Liver (tissue), 3 donors: Measurements from ENCODE around the gene FCGR2B.
"Not testable (repeated sequence)": the region's sequence is repeated elsewhere in the genome, so short reads cannot be mapped to it uniquely, and the experiment has no call there.

Experiments
- CTCF ChIP-seq: fragments of 150-350 bp; IDR thresholded peaks from 2 replicates; pipeline ENCODE4 v1.5.1; 2017; ENCODE audit warnings: improper control_type of control experiment, low read depth, low read length; ENCODE audit not compliant: missing input control
- EGR1 ChIP-seq, 2 donors: IDR thresholded peaks; 2 replicates each; pipeline ENCODE4 v1.6.1; 2016 to 2018; ENCODE audit warnings: antibody characterized with exemption in 2 of 2, low read depth in 2 of 2
- FOXA2 ChIP-seq: IDR thresholded peaks from 2 replicates; pipeline ENCODE4 v1.6.1; 2016; ENCODE audit warnings: antibody characterized with exemption
- JUND ChIP-seq, 2 donors: IDR thresholded peaks; 2 replicates each; pipeline ENCODE4 v1.6.1; 2016; ENCODE audit warnings: antibody characterized with exemption in 2 of 2
- MAX ChIP-seq: IDR thresholded peaks from 2 replicates; pipeline ENCODE4 v1.6.1; 2016; ENCODE audit warnings: antibody characterized with exemption
- TAF1 ChIP-seq: conservative IDR thresholded peaks from 2 replicates; pipeline ENCODE4 v1.6.1; 2016; ENCODE audit warnings: antibody characterized with exemption, mild to moderate bottlenecking
- YY1 ChIP-seq: IDR thresholded peaks from 2 replicates; pipeline ENCODE4 v1.6.1; 2016; ENCODE audit warnings: antibody characterized with exemption, mild to moderate bottlenecking
- TF ChIP-seq, protein P1 (sequence below): IDR thresholded peaks from 2 replicates; pipeline ENCODE4 v1.6.1; 2016; ENCODE audit warnings: antibody characterized with exemption
- donor health status: healthy.
- donor health status: healthy.

- TF ChIP-seq FOXA2; YY1; TAF1; CTCF; JUND (IDR thresholded peaks at IDR 0.05); EGR1 (IDR thresholded peaks at IDR 0.05; ENCODE audit: low read depth in 2 of 2); MAX: not testable (repeated sequence)
- TF ChIP-seq, protein P1, sequence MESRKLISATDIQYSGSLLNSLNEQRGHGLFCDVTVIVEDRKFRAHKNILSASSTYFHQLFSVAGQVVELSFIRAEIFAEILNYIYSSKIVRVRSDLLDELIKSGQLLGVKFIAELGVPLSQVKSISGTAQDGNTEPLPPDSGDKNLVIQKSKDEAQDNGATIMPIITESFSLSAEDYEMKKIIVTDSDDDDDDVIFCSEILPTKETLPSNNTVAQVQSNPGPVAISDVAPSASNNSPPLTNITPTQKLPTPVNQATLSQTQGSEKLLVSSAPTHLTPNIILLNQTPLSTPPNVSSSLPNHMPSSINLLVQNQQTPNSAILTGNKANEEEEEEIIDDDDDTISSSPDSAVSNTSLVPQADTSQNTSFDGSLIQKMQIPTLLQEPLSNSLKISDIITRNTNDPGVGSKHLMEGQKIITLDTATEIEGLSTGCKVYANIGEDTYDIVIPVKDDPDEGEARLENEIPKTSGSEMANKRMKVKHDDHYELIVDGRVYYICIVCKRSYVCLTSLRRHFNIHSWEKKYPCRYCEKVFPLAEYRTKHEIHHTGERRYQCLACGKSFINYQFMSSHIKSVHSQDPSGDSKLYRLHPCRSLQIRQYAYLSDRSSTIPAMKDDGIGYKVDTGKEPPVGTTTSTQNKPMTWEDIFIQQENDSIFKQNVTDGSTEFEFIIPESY: not testable (repeated sequence)
Measured at GRCh38 chr1:161626445-161627146, 36.3 kb upstream of the FCGR2B start.
